Mesodermal cell (in vitro differentiated cells): Measurements from ENCODE around the gene PLXNA4.
A peak's percentile ranks its signal among the peaks of the same experiment; 100 is the strongest.

Source experiments
- H3K27ac ChIP-seq: 2 replicates; pipeline ENCODE4 v1.7.0; 2013; ENCODE audit warnings: mild to moderate bottlenecking, low read depth, low read length, moderate library complexity; ENCODE audit not compliant: severe bottlenecking
- H3K36me3 ChIP-seq: 2 replicates; pipeline ENCODE4 v1.7.1; 2013; ENCODE audit warnings: mild to moderate bottlenecking, low read length, moderate library complexity; ENCODE audit not compliant: control insufficient read depth, insufficient read depth
- H3K4me1 ChIP-seq: one replicate; pipeline ENCODE4 v1.7.1; 2013; ENCODE audit warnings: mild to moderate bottlenecking, low read length; ENCODE audit not compliant: insufficient read depth, control insufficient read depth, poor library complexity, severe bottlenecking
- H3K4me3 ChIP-seq: 2 replicates; pipeline ENCODE4 v1.7.0; 2013; ENCODE audit warnings: low read length, control low read depth, mild to moderate bottlenecking; ENCODE audit not compliant: insufficient read depth, poor library complexity, severe bottlenecking; ENCODE audit errors: extremely low read depth
- H3K9me3 ChIP-seq: 2 replicates; pipeline ENCODE4 v1.7.1; 2013; ENCODE audit warnings: mild to moderate bottlenecking, low read length, moderate library complexity; ENCODE audit not compliant: control insufficient read depth
- WGBS, 2 experiments: methylation state at CpG; one replicate each; pipeline ENCODE4 v1.1.5; 2013; ENCODE audit warnings: missing lambda C conversion rate in 2 of 2; ENCODE audit not compliant: insufficient coverage in 2 of 2; 5-methylcytosine and 5-hydroxymethylcytosine counted together

Gene PLXNA4

GRCh38 chr7:132318352-132319318 lies 257.6 kb downstream of the PLXNA4 start:
- WGBS, 2 experiments: 8 to 9% methylated on average over 13 of the region's 20 CpGs
- no peaks in the 10 kb centered on the region for H3K4me1 ChIP-seq
- H3K27ac ChIP-seq: no peak overlapping the region
- no peaks in the 10 kb centered on the region for H3K36me3 ChIP-seq
- H3K4me3 ChIP-seq: no peak overlapping the region
- no peaks in the 10 kb centered on the region for H3K9me3 ChIP-seq

DNA sequence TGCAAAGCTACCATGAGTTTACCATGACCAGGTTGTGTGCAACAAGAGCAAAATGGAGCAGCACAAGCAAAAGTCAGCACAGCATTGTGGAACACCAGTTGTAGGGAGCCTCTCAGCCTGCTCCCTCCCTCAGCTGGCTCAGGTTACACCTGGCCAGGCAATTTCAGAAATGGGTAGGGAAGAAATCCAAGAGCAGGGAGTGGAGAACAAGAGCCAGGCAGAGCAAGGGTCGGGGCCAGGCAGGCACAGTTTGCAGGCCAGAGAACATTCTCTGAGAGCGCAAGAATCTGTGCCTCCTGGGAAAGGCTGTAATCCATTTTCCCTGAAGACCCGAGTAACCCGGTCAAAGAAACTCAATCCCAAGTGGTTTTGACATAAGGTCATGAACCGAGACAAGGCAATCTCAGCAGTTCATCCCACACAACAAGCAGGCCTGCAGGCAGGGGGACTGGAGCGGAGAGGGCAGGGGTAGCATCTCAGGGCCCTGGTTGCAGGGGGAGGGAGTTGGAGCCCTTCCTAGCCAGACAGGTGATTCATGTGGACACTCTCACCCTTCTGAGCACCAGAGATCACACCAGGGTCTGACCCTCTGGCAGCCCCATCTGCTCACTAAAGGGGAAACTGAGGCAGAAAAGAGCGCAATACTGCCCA lies 258.4 kb downstream of the PLXNA4 start:
- no peak overlapping the region for H3K4me3 ChIP-seq
- WGBS, 2 experiments: 92 to 94% methylated on average over 5 of the region's 7 CpGs
- H3K36me3 ChIP-seq: no peaks in the 10 kb centered on the region
- H3K4me1 ChIP-seq: no peaks in the 10 kb centered on the region
- H3K27ac ChIP-seq: no peak overlapping the region
- no peaks in the 10 kb centered on the region for H3K9me3 ChIP-seq

DNA sequence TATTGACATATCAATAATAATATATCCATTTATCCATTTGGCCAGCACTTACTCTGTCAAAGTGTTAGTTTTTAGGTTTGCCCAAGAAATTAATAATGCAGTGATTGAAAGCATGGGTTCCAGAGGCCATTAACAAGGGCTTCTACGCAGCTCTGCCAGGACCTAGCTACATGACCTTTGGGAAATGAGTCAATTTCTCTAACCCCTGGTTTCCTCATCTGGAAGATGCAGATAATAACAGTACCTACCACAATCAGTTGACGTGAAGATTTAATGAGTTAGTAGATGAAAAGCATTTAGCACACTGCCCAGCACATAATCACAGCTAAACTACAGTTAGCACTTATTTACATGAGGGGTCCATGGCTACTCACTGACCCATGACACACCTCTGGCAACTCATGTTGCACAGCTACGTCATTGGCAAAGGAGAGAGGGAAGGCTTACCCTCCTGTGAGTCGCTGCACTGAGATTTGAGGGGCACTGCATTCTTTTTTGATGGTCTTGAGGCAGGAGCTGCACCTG lies 263.7 kb downstream of the PLXNA4 start:
- H3K27ac ChIP-seq: no peak overlapping the region
- WGBS, 2 experiments: 90 to 92% methylated on average over 2 to 3 of the region's 4 CpGs

GRCh38 chr7:132311733-132312132 lies 264.5 kb downstream of the PLXNA4 start:
- Histone ChIP-seq H3K4me1 (peaks cover 14% of the 10 kb centered on the region), H3K9me3 (no peaks in the 10 kb centered on the region), H3K36me3 (no peaks in the 10 kb centered on the region), H3K27ac (peak overlapping the region; percentile 86), H3K4me3 (no peak overlapping the region)
- no CpG with 5 or more reads among the region's 2 CpGs for WGBS, 2 experiments

More for the DNA sequence above, 263.7 kb downstream of the PLXNA4 start:
- Histone ChIP-seq H3K36me3 (no peaks in the 10 kb centered on the region), H3K4me3 (no peak overlapping the region), H3K9me3 (no peaks in the 10 kb centered on the region), H3K4me1 (peaks cover 14% of the 10 kb centered on the region)

DNA sequence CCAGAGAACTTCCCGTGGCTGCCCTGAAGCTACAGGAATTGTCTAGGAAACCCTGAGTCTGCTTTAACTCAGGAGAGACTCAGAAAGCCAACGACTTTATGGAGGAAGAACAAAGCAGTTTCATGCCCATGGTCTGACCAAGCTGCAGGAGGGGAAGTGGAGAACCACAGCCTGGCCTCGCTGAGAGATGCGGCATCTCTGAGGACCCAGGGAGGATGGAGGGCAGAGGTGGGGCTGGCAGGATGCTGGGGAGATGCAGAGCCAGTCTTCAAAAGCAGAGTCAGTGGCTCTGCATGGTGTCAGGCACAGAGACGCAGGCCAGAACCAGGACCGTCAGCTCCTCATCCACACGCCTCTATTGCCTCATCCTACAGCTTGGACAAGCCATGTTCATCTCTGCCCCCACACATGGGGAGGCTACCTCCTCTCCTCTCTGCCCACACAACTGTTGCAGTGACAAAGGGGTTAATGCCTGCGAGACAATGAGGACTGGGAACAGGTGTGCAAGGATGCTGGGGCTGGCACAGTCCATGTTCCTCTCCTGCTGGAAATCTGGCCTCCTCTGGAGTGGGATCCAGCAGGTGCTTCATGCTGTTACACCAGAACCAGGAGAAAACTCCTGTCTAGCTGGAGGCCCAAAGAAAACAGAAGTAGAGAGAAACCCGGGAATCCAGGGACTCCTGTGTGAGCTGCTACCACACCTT lies 267.0 kb downstream of the PLXNA4 start:
- Histone ChIP-seq H3K36me3 (no peaks in the 10 kb centered on the region), H3K27ac (no peak overlapping the region), H3K4me1 (peaks cover 14% of the 10 kb centered on the region), H3K4me3 (no peak overlapping the region), H3K9me3 (no peaks in the 10 kb centered on the region)
- 80 to 87% methylated on average over 6 to 9 of the region's 9 CpGs for WGBS, 2 experiments

GRCh38 chr7:132307465-132307864 lies 268.8 kb downstream of the PLXNA4 start:
- Histone ChIP-seq H3K36me3 (no peaks in the 10 kb centered on the region), H3K9me3 (no peaks in the 10 kb centered on the region), H3K4me3 (no peak overlapping the region), H3K4me1 (peaks cover 13% of the 10 kb centered on the region), H3K27ac (no peak overlapping the region)
- 57 to 69% methylated on average over 6 to 7 of the region's 7 CpGs for WGBS, 2 experiments

DNA sequence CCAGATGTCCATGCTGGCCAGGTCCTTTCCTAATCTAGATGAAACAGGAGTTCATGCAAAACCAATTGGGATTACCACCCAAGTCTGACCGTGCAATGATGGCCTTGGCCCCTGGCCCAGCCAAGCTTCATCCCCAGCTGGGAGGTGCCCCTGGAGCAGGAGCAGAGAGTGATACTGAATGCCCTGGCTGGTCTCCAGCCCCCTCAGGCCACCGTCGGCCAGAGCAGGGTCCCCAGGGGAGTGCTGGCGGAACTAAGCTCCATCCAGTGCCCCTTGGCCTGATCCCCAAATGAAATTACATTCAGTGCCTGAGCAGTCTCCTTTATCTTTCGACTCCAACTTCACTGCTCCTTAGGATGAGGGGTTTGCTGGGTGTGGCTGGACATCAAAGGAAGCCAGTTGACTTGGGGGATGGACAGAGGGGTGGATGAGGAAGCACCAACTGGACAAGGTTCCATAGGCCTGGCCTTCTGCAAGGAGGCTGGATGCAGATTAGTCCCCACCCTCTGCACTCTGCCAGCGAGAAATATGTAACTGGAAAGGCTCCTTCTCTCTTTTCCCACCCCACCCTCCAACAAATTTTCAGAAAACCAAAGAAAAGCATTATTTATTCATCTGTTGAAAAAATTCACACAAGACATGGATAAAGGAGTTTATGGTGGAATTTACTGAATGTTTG lies 275.5 kb downstream of the PLXNA4 start:
- Histone ChIP-seq H3K4me3 (no peak overlapping the region), H3K27ac (no peak overlapping the region), H3K36me3 (no peaks in the 10 kb centered on the region), H3K4me1 (peaks cover 9% of the 10 kb centered on the region), H3K9me3 (no peaks in the 10 kb centered on the region)
- 97 to 98% methylated on average over 3 to 4 of the region's 6 CpGs for WGBS, 2 experiments

DNA sequence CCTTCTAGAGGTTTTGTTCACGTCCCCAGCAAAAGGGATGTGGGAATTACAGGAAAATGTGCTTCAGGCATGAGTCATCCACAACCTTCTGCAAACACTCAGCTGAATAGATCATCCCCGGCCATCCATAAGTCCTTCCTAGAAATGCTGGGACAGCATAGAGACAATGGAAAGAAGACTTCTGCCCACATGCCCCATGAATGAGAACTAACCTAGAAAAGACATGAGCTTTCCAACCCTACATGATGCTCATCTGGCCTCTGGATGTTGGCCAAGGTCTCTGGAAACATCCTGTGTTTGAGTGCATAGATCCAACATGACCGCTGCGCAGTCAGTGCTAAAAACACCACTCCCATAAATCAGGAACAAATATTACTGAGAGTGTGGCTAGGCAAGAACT lies 277.5 kb downstream of the PLXNA4 start:
- Histone ChIP-seq H3K27ac (no peak overlapping the region), H3K36me3 (no peaks in the 10 kb centered on the region), H3K4me1 (peaks cover 9% of the 10 kb centered on the region), H3K9me3 (no peaks in the 10 kb centered on the region), H3K4me3 (no peak overlapping the region)
- WGBS, 2 experiments: 60 to 100% methylated on average over 1 to 2 of the region's 4 CpGs

DNA sequence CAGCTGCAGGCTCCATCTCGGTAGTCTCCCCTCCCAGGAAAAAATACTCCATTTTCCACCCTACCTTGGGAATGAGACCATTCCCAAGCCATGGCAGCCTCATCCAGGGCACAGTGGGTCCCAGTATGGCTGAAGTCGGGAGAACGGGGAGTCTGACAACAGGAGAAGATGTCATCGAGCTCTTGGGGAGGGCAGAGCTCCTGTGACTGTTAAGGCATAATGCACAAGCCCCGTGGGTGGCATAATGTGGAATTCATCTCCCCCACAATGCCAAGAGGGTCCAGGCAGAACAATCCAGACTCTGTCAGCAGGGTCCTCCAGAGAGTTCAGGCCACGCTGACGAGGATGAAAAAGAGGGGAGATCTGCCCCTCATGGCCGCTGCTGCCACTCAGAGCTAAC lies 279.4 kb downstream of the PLXNA4 start:
- WGBS, 2 experiments: 85 to 88% methylated on average over 4 to 6 of the region's 8 CpGs
- Histone ChIP-seq H3K9me3 (no peaks in the 10 kb centered on the region), H3K4me3 (no peak overlapping the region), H3K4me1 (peaks cover 9% of the 10 kb centered on the region), H3K36me3 (no peaks in the 10 kb centered on the region), H3K27ac (no peak overlapping the region)

DNA sequence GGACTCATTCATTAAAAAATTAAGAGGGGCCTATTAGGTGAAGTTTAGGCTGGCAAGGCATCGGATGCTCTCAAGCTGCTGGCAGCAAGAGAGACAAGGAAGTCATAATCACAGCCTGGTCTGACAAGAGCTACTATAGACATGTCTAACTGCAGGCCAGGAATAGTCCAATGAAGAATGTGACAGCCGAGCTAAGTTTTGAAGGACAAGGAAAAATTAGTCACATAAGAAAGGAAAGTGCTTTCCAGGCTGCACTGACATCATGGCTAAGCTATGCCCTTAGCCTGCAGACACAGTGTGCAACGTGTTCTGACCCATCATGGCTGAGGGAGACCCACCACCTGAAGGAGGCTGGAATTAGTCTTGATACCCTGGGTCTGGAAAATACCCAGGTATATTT lies 281.1 kb downstream of the PLXNA4 start:
- WGBS, 2 experiments: 89 to 91% methylated on average over 3 of the region's 3 CpGs

More for the DNA sequence above, 281.1 kb downstream of the PLXNA4 start:
- Histone ChIP-seq H3K9me3 (no peaks in the 10 kb centered on the region), H3K4me1 (peaks cover 9% of the 10 kb centered on the region), H3K36me3 (no peaks in the 10 kb centered on the region), H3K27ac (no peak overlapping the region), H3K4me3 (no peak overlapping the region)
